ACC112 (cell line): Measurements from ENCODE around the gene COL23A1.

ENCODE experiments used
- H2AFZ ChIP-seq: fragments of 200-600 bp; sonication (generic); one replicate; pipeline ENCODE4 v1.6.0; 2017; ENCODE audit warnings: antibody characterized with exemption, low read length; ENCODE audit not compliant: unreplicated experiment
- H3K27ac ChIP-seq: fragments of 200-600 bp; sonication (generic); 2 replicates; pipeline ENCODE4 v1.5.1; 2014; ENCODE audit warnings: low read depth, mild to moderate bottlenecking, antibody characterized with exemption, low read length, moderate library complexity
- H3K27me3 ChIP-seq: fragments of 200-600 bp; sonication (generic); 2 replicates; pipeline ENCODE4 v1.6.1; 2014; ENCODE audit warnings: mild to moderate bottlenecking, antibody characterized with exemption, low read length, moderate library complexity, mixed read lengths; ENCODE audit not compliant: insufficient read depth
- H3K36me3 ChIP-seq: fragments of 200-600 bp; sonication (generic); 2 replicates; pipeline ENCODE4 v1.6.1; 2016; ENCODE audit warnings: mild to moderate bottlenecking, antibody characterized with exemption, low read length, moderate library complexity, mixed read lengths; ENCODE audit not compliant: insufficient read depth
- H3K4me1 ChIP-seq: fragments of 200-600 bp; sonication (generic); one replicate; pipeline ENCODE4 v1.6.1; 2016; ENCODE audit warnings: low read length, mixed read lengths; ENCODE audit not compliant: insufficient read depth, unreplicated experiment, control insufficient read depth
- H3K4me3 ChIP-seq: fragments of 200-600 bp; sonication (generic); 2 replicates; pipeline ENCODE4 v1.5.1; 2014; ENCODE audit warnings: mild to moderate bottlenecking, low read depth, low read length
- H3K79me2 ChIP-seq: fragments of 200-600 bp; sonication (generic); one replicate; pipeline ENCODE4 v1.6.0; 2016; ENCODE audit warnings: low read length; ENCODE audit not compliant: control insufficient read depth, unreplicated experiment, insufficient read depth

Gene COL23A1

DNA sequence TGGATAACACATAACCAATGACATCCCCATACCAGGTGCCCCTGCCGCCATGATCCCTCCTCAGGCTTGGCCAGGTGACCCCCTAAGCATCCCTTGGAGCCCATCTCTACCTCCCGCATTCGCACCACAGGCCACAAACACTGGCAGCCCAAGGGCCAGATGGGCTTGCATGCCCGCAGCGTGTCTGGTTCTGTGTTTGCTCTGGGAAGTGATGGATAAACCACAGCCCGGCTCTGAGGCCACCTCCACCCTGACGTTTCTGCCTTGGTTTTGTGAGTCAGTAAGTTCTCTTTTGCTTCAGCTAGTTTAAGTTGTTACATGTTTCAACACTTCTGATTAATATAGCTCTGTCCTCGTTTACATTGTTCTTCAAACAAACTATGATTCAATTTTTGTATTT is 185.2 kb downstream of the COL23A1 start:
- H3K27ac ChIP-seq = no peak overlapping the region
- no peak overlapping the region for H3K4me3 ChIP-seq
- no peaks in the 10 kb centered on the region for H3K4me1 ChIP-seq
- no peaks in the 10 kb centered on the region for H3K36me3 ChIP-seq
- H3K27me3 ChIP-seq = peaks cover 22% of the 10 kb centered on the region
- no peaks in the 10 kb centered on the region for H3K79me2 ChIP-seq
- no peak overlapping the region for H2AFZ ChIP-seq

- no peak overlapping the region for H3K4me3 ChIP-seq
- H3K4me1 ChIP-seq = no peaks in the 10 kb centered on the region
- no peak overlapping the region for H2AFZ ChIP-seq
- H3K27me3 ChIP-seq = peaks cover 23% of the 10 kb centered on the region
- no peak overlapping the region for H3K27ac ChIP-seq
- no peaks in the 10 kb centered on the region for H3K36me3 ChIP-seq
- no peaks in the 10 kb centered on the region for H3K79me2 ChIP-seq
These were observed 186.1 kb downstream of the COL23A1 start for GRCh38 chr5:178403956-178404600.

DNA sequence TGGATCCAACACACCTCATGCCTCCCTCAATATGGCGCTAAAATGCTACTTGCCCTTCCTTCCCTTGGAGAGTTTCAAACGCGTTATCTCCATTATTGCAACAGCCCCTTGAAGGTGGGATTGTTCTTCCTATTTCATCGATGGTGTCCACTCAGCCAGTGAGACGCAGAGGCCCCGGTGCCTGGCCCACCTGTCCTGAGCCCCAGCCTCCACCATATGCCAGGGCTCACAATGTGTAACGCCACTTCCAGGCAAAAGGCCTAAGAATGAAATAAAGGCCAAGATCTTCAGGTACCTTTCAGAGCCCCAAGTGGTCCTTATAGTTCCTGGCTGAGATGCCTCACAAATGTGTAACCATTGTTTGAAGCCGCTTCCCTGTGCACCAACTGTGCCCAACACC is 186.8 kb downstream of the COL23A1 start:
- peaks cover 26% of the 10 kb centered on the region for H3K27me3 ChIP-seq
- H3K27ac ChIP-seq = no peak overlapping the region
- no peaks in the 10 kb centered on the region for H3K36me3 ChIP-seq
- H3K4me1 ChIP-seq = no peaks in the 10 kb centered on the region
- no peaks in the 10 kb centered on the region for H3K79me2 ChIP-seq
- no peak overlapping the region for H2AFZ ChIP-seq
- no peak overlapping the region for H3K4me3 ChIP-seq

- H3K27ac ChIP-seq = no peak overlapping the region
These were observed 190.5 kb downstream of the COL23A1 start for GRCh38 chr5:178399701-178400095.

DNA sequence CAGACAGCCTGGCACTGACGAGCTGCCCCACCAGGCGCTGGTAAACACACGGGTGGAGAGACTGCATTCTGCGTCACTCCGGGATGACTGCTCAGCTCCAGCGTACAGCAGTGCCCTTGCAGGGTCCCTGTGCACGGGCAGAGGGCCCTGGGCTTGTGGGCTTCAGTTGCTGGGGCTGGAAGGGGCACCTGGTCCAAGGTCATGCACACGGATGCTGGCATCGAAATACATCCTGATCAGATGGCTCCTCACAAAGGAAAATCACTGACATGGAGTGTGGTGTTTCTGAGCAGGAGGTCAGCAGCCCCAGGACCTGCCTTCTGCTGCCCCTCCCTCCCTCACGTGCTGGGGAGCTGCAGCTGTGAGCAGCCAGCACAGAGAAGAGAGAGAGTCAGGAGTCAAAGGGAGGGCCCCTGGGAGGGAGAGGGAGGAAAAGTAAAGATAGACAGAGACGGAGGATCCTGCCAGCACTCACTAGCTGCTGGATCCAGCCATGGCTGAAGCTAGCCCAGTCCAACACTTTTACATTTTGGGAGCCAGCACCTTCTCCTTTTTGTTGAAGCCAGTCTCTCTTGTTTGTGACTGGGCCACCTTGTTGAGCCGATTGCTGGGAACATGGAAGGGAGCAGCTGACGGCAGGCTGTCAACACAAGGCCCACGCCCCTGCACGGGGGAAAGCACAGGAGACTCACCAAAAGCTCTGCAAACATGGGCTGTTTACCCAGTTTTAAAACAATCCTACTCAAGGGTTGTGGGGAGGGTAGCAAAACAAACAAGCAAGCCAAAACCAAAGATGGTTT is 191.1 kb downstream of the COL23A1 start:
- H2AFZ ChIP-seq = no peak overlapping the region
- no peaks in the 10 kb centered on the region for H3K4me1 ChIP-seq
- no peaks in the 10 kb centered on the region for H3K36me3 ChIP-seq
- peaks cover 26% of the 10 kb centered on the region for H3K27me3 ChIP-seq
- no peak overlapping the region for H3K27ac ChIP-seq
- H3K79me2 ChIP-seq = no peaks in the 10 kb centered on the region
- H3K4me3 ChIP-seq = no peak overlapping the region

More at GRCh38 chr5:178399701-178400095, 190.5 kb downstream of the COL23A1 start:
- Histone ChIP-seq H3K36me3 (no peaks in the 10 kb centered on the region), H3K79me2 (no peaks in the 10 kb centered on the region), H3K4me1 (no peaks in the 10 kb centered on the region), H3K27me3 (peaks cover 26% of the 10 kb centered on the region), H2AFZ (no peak overlapping the region), H3K4me3 (no peak overlapping the region)

DNA sequence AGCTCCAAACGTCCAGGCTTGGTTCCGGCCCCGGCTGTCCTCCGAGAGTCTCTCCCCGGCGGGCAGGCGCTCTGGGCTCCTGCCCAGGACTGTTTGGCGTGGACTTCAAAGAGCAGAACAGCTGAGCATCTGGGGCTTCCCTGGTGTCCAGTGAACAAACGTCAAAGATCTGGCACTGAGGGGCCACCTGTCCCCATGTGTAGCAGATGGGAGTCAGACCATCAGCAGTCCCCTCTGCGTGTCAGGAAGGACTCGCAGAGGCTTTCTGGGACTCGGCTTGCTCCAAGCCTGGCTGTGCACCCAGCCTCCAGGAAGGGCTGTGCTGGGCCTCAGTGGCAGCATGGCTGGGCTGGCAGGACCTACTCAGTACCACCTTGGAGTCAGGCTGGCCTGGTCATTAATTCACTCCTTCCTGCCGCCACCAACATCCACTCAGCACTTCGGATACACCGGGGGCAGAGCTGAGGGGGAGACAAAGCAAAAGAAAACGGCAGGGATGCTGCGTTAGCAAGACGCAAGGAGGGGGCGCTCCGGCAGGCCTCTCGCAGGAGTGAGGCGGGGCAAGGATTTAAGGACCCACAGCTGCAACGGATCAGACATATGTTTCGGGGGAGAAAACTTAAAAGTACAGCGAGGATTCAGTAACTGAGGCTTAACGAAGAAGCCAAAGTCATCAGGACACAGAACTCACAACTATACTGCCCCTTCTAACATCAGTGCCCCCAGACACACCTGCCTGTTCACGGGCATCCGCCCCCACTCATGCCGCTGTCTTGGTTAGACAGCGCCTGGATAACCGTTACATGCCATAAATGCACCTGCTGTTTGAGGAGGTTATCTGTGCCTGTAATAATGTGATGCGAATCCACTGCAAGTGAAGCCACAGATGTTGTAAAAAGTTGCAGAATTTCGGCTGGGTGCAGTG is 193.1 kb downstream of the COL23A1 start:
- no peaks in the 10 kb centered on the region for H3K4me1 ChIP-seq
- H3K27ac ChIP-seq = no peak overlapping the region
- H3K27me3 ChIP-seq = peaks cover 32% of the 10 kb centered on the region
- no peak overlapping the region for H3K4me3 ChIP-seq
- no peaks in the 10 kb centered on the region for H3K36me3 ChIP-seq
- no peaks in the 10 kb centered on the region for H3K79me2 ChIP-seq
- no peak overlapping the region for H2AFZ ChIP-seq

DNA sequence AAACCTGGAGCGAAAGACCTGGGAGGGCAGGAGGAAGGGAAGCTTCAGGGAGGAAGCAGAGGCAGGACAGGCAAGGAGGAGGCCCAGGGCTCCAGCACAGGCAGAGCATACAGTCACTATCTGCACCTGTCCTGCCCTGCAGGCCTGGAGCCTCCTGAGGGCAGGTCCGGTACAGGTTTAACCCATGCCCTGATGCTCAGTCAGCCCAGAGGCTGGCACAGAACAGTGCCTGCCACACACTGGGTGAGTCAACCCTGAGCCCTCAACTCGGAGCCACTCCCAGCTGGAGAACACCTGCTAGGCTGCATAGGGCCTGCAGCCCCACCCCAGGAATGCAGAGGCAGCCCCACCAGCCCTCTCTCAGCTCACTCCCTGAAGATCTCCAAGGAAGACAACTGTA is 196.1 kb downstream of the COL23A1 start:
- H2AFZ ChIP-seq = no peak overlapping the region
- H3K27ac ChIP-seq = no peak overlapping the region
- no peaks in the 10 kb centered on the region for H3K4me1 ChIP-seq
- no peaks in the 10 kb centered on the region for H3K79me2 ChIP-seq
- H3K36me3 ChIP-seq = no peaks in the 10 kb centered on the region
- H3K27me3 ChIP-seq = peaks cover 38% of the 10 kb centered on the region
- H3K4me3 ChIP-seq = no peak overlapping the region

DNA sequence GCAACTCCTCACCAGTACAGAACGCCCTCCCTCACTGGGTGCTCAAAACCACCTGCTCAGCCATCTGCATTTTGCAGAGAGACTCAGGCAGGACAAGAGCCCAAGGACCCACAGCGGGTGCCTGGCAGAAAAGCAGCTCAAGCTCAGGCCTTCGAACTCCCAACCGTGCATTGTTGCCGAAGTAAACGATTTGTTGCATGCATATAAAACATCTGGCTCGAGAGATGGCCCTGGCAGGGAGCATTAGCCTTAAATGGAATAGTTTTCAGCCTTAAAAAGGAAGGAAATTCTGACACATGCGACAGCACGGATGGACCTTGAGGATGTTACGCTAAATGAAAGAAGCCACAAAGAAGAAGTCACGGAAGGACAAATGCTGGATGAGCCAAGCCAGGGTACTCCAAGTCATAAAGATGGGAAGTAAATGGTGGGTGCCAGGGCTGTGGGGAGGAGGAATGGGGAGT is 197.2 kb downstream of the COL23A1 start:
- Histone ChIP-seq H2AFZ (no peak overlapping the region), H3K36me3 (no peaks in the 10 kb centered on the region), H3K79me2 (no peaks in the 10 kb centered on the region), H3K4me3 (no peak overlapping the region), H3K27me3 (peaks cover 40% of the 10 kb centered on the region), H3K4me1 (no peaks in the 10 kb centered on the region), H3K27ac (no peak overlapping the region)

DNA sequence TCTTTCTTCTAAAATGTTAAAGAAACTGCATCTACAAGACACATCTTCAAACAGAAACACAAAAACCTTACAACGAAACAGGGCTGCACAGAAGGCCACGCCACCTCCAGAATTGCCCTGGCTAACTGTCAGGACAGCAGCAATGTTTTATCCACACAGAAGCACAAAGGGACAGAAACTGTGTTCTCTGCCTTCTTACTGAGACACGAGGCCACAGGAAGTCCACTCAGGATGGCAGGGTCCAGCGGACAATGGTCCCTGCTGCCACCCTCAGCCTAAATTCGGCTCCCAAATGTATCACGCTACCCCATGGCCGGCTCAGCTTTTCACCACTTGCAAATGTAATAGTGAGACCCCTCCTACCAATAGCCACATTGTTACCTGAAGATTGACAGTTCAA is 197.8 kb downstream of the COL23A1 start:
- Histone ChIP-seq H3K27me3 (peaks cover 44% of the 10 kb centered on the region), H3K4me1 (no peaks in the 10 kb centered on the region), H3K4me3 (no peak overlapping the region), H3K79me2 (no peaks in the 10 kb centered on the region), H3K27ac (no peak overlapping the region), H2AFZ (no peak overlapping the region), H3K36me3 (no peaks in the 10 kb centered on the region)

DNA sequence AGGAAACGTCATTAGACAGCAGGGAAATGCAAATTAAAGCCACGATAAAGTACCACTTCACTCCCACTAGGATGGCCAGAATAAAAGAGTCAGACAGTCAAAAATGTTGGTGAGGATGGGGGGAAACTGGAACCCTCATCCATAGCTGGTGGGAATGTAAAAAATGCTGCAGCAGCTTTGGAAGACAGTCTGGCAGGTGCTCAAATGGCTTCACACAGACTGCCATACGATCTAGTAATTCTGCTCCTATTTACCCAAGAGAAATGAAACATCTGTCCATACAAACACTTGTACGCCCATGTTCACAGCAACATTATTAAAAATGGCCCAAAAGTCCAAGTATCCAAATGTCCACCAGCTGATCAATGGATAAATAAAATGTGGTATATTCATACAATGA is 198.7 kb downstream of the COL23A1 start:
- no peaks in the 10 kb centered on the region for H3K36me3 ChIP-seq
- H3K27ac ChIP-seq = no peak overlapping the region
- H3K79me2 ChIP-seq = no peaks in the 10 kb centered on the region
- H3K4me3 ChIP-seq = no peak overlapping the region
- no peaks in the 10 kb centered on the region for H3K4me1 ChIP-seq
- peaks cover 46% of the 10 kb centered on the region for H3K27me3 ChIP-seq
- H2AFZ ChIP-seq = no peak overlapping the region
